Neural cell (in vitro differentiated cells): ENCODE measurements around the gene HEY2. TPM values are rescaled to one million over a fixed set of nuclear protein-coding genes. Genes with fewer than 3 reads are reported as not detected.
"Not testable (repeated sequence)": the region's sequence is repeated elsewhere in the genome, so short reads cannot be mapped to it uniquely, and the experiment has no call there.

Source experiments
- H2AFZ ChIP-seq: fragments of 200-600, 300-800 bp; sonication (generic), shearing (Covaris generic); 2 replicates; pipeline ENCODE4 v1.6.0; 2014; ENCODE audit warnings: low read depth, mild to moderate bottlenecking, antibody characterized with exemption, low read length, moderate library complexity
- H3F3A ChIP-seq: fragments of 200-600 bp; shearing (Covaris generic); 2 replicates; pipeline ENCODE4 v1.6.1; 2016; ENCODE audit warnings: mild to moderate bottlenecking, moderate library complexity, mixed read lengths, antibody characterized with exemption, low read length; ENCODE audit not compliant: insufficient read depth, poor library complexity, severe bottlenecking
- H3K27ac ChIP-seq: fragments of 200-600, 300-800 bp; sonication (generic), shearing (Covaris generic); 2 replicates; pipeline ENCODE4 v1.5.1; 2014; ENCODE audit warnings: mild to moderate bottlenecking, low read length, moderate library complexity
- H3K27me3 ChIP-seq: fragments of 300-800, 200-600 bp; sonication (generic), shearing (Covaris generic); 2 replicates; pipeline ENCODE4 v1.6.0; 2014; ENCODE audit warnings: mild to moderate bottlenecking, low read depth, low read length, moderate library complexity; ENCODE audit not compliant: insufficient read depth
- H3K36me3 ChIP-seq: fragments of 300-800, 200-600 bp; sonication (generic), shearing (Covaris generic); 2 replicates; pipeline ENCODE4 v1.5.1; 2014; ENCODE audit warnings: mild to moderate bottlenecking, antibody characterized with exemption, low read length, moderate library complexity; ENCODE audit not compliant: insufficient read depth
- H3K4me2 ChIP-seq: fragments of 300-800, 200-600 bp; sonication (generic), shearing (Covaris generic); 2 replicates; pipeline ENCODE4 v1.6.0; 2014; ENCODE audit warnings: mild to moderate bottlenecking, low read length
- H3K4me3 ChIP-seq: fragments of 300-800, 200-600 bp; sonication (generic), shearing (Covaris generic); 2 replicates; pipeline ENCODE4 v1.5.1; 2014; ENCODE audit warnings: mild to moderate bottlenecking, low read length, moderate library complexity
- H3K79me2 ChIP-seq: fragments of 200-600 bp; shearing (Covaris generic); replicated peaks from 2 replicates; pipeline ENCODE4 v1.6.0; 2014; ENCODE audit warnings: mild to moderate bottlenecking, low read length, moderate library complexity; ENCODE audit not compliant: insufficient read depth
- H3K9ac ChIP-seq: fragments of 300-800, 200-600 bp; sonication (generic), shearing (Covaris generic); 2 replicates; pipeline ENCODE4 v1.6.1; 2016; ENCODE audit warnings: mild to moderate bottlenecking, low read length, mixed read lengths
- H3K9me2 ChIP-seq: fragments of 200-600 bp; shearing (Covaris generic); 2 replicates; pipeline ENCODE4 v1.6.1; 2016; ENCODE audit warnings: mild to moderate bottlenecking, low read length, mixed read lengths; ENCODE audit not compliant: insufficient read depth
- H3K9me3 ChIP-seq: fragments of 200-600, 300-800 bp; sonication (generic), shearing (Covaris generic); 2 replicates; pipeline ENCODE4 v1.6.1; 2016; ENCODE audit warnings: mild to moderate bottlenecking, mixed run types, low read length, moderate library complexity, mixed read lengths
- H4K20me1 ChIP-seq: fragments of 200-600 bp; shearing (Covaris generic); 2 replicates; pipeline ENCODE4 v1.6.1; 2016; ENCODE audit warnings: mild to moderate bottlenecking, mixed run types; ENCODE audit not compliant: insufficient read depth
- CTCF ChIP-seq: fragments of 450-650 bp; IDR thresholded peaks from 2 replicates; pipeline ENCODE4 v1.5.1; 2014; ENCODE audit warnings: antibody characterized with exemption, mild to moderate bottlenecking, moderate library complexity; ENCODE audit not compliant: poor library complexity, severe bottlenecking
- EP300 ChIP-seq: fragments of 450-650 bp; conservative IDR thresholded peaks from 2 replicates; pipeline ENCODE4 v1.6.1; 2014; ENCODE audit warnings: antibody characterized with exemption, mild to moderate bottlenecking, moderate library complexity; ENCODE audit not compliant: poor library complexity, severe bottlenecking
- EZH2 ChIP-seq: fragments of 200-600, 300-800 bp; shearing (Covaris generic), sonication (generic); IDR thresholded peaks from 2 replicates; pipeline ENCODE4 v1.6.1; 2014; ENCODE audit warnings: antibody characterized with exemption, low read length, borderline replicate concordance, mild to moderate bottlenecking; ENCODE audit not compliant: insufficient read depth, poor library complexity, severe bottlenecking
- MXI1 ChIP-seq: fragments of 450-650 bp; conservative IDR thresholded peaks from 2 replicates; pipeline ENCODE4 v1.6.1; 2014; ENCODE audit warnings: antibody characterized with exemption, mild to moderate bottlenecking; ENCODE audit not compliant: poor library complexity, severe bottlenecking
- POLR2AphosphoS5 ChIP-seq: IDR thresholded peaks from 2 replicates; pipeline ENCODE4 v1.6.1; 2012
- RAD21 ChIP-seq: fragments of 450-650 bp; conservative IDR thresholded peaks from 2 replicates; pipeline ENCODE4 v1.6.1; 2014; ENCODE audit warnings: antibody characterized with exemption, mild to moderate bottlenecking, moderate library complexity
- REST ChIP-seq: IDR thresholded peaks from 2 replicates; pipeline ENCODE4 v1.6.1; 2012; ENCODE audit warnings: borderline replicate concordance
- SMC3 ChIP-seq: fragments of 450-650 bp; conservative IDR thresholded peaks from 2 replicates; pipeline ENCODE4 v1.6.1; 2014; ENCODE audit warnings: antibody characterized with exemption, mild to moderate bottlenecking, moderate library complexity; ENCODE audit not compliant: poor library complexity
- TAF1 ChIP-seq: IDR thresholded peaks from 2 replicates; pipeline ENCODE4 v1.6.1; 2012; ENCODE audit warnings: low read depth
- polyA plus RNA-seq: library from polyadenylated mRNA; depleted of rRNA; stranded (reverse); fragments of >200 nt; gene quantifications from 2 replicates; pipeline ENCODE4 v1.2.3, GENCODE V29; 2014

HEY2 gene
- polyA plus RNA-seq, 1 donor from 2014 or later = 0.20 TPM

GRCh38 chr6:125773387-125774341 is 24.2 kb downstream of the HEY2 start:
- Histone ChIP-seq H3K36me3 (no peaks in the 10 kb centered on the region), H3K9me3 (no peaks in the 10 kb centered on the region), H3K9me2 (no peaks in the 10 kb centered on the region), H2AFZ (no peak overlapping the region), H4K20me1 (no peaks in the 10 kb centered on the region), H3F3A (no peaks in the 10 kb centered on the region), H3K79me2 (no peaks in the 10 kb centered on the region), H3K4me3 (no peak overlapping the region), H3K4me2 (no peak overlapping the region), H3K27me3 (no peaks in the 10 kb centered on the region), H3K9ac (no peak overlapping the region), H3K27ac (no peak overlapping the region)
- TF ChIP-seq RAD21 (no peak), MXI1 (no peak), EZH2 (no peak), TAF1 (no peak), EP300 (no peak), SMC3 (no peak), CTCF (no peak), REST (no peak), POLR2AphosphoS5 (no peak)

GRCh38 chr6:125776107-125776826 is 26.8 kb downstream of the HEY2 start:
- not testable (repeated sequence) for H3K4me3 ChIP-seq, H3K27me3 ChIP-seq, H2AFZ ChIP-seq, H3K4me2 ChIP-seq, H3K79me2 ChIP-seq, H3K9me2 ChIP-seq, H3K9me3 ChIP-seq, H3K36me3 ChIP-seq, H3F3A ChIP-seq, H3K27ac ChIP-seq, H4K20me1 ChIP-seq, H3K9ac ChIP-seq
